Activated CD8-positive, alpha-beta T cell treated with anti-CD3 and anti-CD28 coated beads for 36 hours (primary cell): Measurements from ENCODE around the gene ANAPC4. TPM values are rescaled to one million over a fixed set of nuclear protein-coding genes. Genes with fewer than 3 reads are reported as not detected.

Experiments used
- ATAC-seq: fragments of 200-7000 bp; cut with Tn5 transposase; one replicate; pipeline ENCODE4 v1.10.0; 2021; ENCODE audit warnings: mild to moderate bottlenecking, moderate library complexity
- CTCF ChIA-PET: fragments of 350-600 bp; sonication (Branson Sonifier 250); formaldehyde crosslinking; loops from one replicate; lab custom pipeline; 2021; ENCODE audit warnings: antibody characterized with exemption; lab: Charles Lee
- POLR2A ChIA-PET: fragments of 350-600 bp; sonication (Branson Sonifier 250); formaldehyde crosslinking; loops from one replicate; lab custom pipeline; 2021; ENCODE audit warnings: antibody characterized with exemption; lab: Charles Lee
- DNase-seq: peaks from one replicate; pipeline ENCODE4 v3.0.0-alpha.2; 2020
- H3K27ac Mint-ChIP-seq: one replicate; pipeline ENCODE4 v1.8.0; 2021; ENCODE audit warnings: mild to moderate bottlenecking, mixed read lengths
- H3K27me3 Mint-ChIP-seq: one replicate; pipeline ENCODE4 v1.8.0; 2021; ENCODE audit warnings: mixed read lengths
- H3K36me3 Mint-ChIP-seq: one replicate; pipeline ENCODE4 v1.8.0; 2021; ENCODE audit warnings: low read depth, mixed read lengths
- H3K4me1 Mint-ChIP-seq: one replicate; pipeline ENCODE4 v1.8.0; 2021; ENCODE audit warnings: low read depth, mixed read lengths
- H3K4me3 Mint-ChIP-seq: one replicate; pipeline ENCODE4 v1.8.0; 2021; ENCODE audit warnings: mild to moderate bottlenecking, moderate library complexity, mixed read lengths
- H3K9me3 Mint-ChIP-seq: one replicate; pipeline ENCODE4 v1.8.0; 2021; ENCODE audit warnings: mixed read lengths
- CTCF ChIP-seq: fragments of 200-600 bp; IDR thresholded peaks from one replicate; pipeline ENCODE4 v1.8.0; 2022; ENCODE audit warnings: antibody characterized with exemption, mild to moderate bottlenecking
- intact Hi-C: fragments of 100-400 bp; cut with micrococcal nuclease; formaldehyde crosslinking; loops from one replicate; pipeline ENCODE4 v1.10.0; 2022
- total RNA-seq, 2 experiments: library from RNA; stranded (reverse); gene quantifications; one replicate each; pipeline ENCODE4 v1.2.3, GENCODE V29; 2021

ANAPC4 gene
- total RNA-seq, 2 experiments from 2014 or later: 29.2 to 31.4 TPM

GRCh38 chr4:25343671-25344070 is 33.4 kb upstream of the ANAPC4 start:
- Mint-ChIP-seq H3K4me1 (peaks cover 7% of the 10 kb centered on the region), H3K27me3 (no peaks in the 10 kb centered on the region), H3K9me3 (no peaks in the 10 kb centered on the region), H3K4me3 (no peak overlapping the region), H3K27ac (no peak overlapping the region), H3K36me3 (peaks cover 14% of the 10 kb centered on the region)
- intact Hi-C loops: no loop called here
- DNase-seq (no peak), ATAC-seq (no peak)
- TF ChIP-seq CTCF: no peak
- ChIA-PET CTCF (no interaction called here), POLR2A (no interaction called here)

- no peak overlapping the region for H3K4me3 Mint-ChIP-seq
- no peak overlapping the region for H3K27ac Mint-ChIP-seq
- intact Hi-C loops: no loop called here
- ATAC-seq (no peak), DNase-seq (no peak)
- peaks cover 14% of the 10 kb centered on the region for H3K36me3 Mint-ChIP-seq
- ChIA-PET POLR2A (no interaction called here), CTCF (no interaction called here)
- no peaks in the 10 kb centered on the region for H3K27me3 Mint-ChIP-seq
- no peaks in the 10 kb centered on the region for H3K9me3 Mint-ChIP-seq
- H3K4me1 Mint-ChIP-seq: peaks cover 7% of the 10 kb centered on the region
- no peak for TF ChIP-seq CTCF
Observed at GRCh38 chr4:25345744-25346143, 31.3 kb upstream of the ANAPC4 start.

- ChIA-PET CTCF (interaction anchor here (1.1 to 1.6 kb wide), 4 partner anchors 15 to 34 kb away, joined by 4 to 7 read pairs (median 6); partner anchors contain the start of gene ZCCHC4), POLR2A (no interaction called here)
- intact Hi-C loops: no loop called here
- peaks cover 7% of the 10 kb centered on the region for H3K4me1 Mint-ChIP-seq
- no peaks in the 10 kb centered on the region for H3K27me3 Mint-ChIP-seq
- no peak for TF ChIP-seq CTCF
- H3K36me3 Mint-ChIP-seq: peaks cover 9% of the 10 kb centered on the region
- H3K4me3 Mint-ChIP-seq: no peak overlapping the region
- ATAC-seq: peak; percentile 78
- DNase-seq: no peak
- H3K9me3 Mint-ChIP-seq: no peaks in the 10 kb centered on the region
- peak overlapping the region; percentile 9 for H3K27ac Mint-ChIP-seq
Observed at GRCh38 chr4:25346913-25347312, 30.1 kb upstream of the ANAPC4 start.

GRCh38 chr4:25347473-25347872 is 29.6 kb upstream of the ANAPC4 start:
- H3K4me3 Mint-ChIP-seq: no peak overlapping the region
- DNase-seq: no peak
- CTCF ChIA-PET: interaction anchor here (1.0 to 1.6 kb wide), 5 partner anchors 16 to 167 kb away, joined by 3 to 7 read pairs (median 6); partner anchors contain the start of gene ZCCHC4
- H3K27me3 Mint-ChIP-seq: no peaks in the 10 kb centered on the region
- H3K9me3 Mint-ChIP-seq: no peaks in the 10 kb centered on the region
- intact Hi-C loops: no loop called here
- H3K36me3 Mint-ChIP-seq: peaks cover 9% of the 10 kb centered on the region
- H3K4me1 Mint-ChIP-seq: peaks cover 7% of the 10 kb centered on the region
- no peak overlapping the region for H3K27ac Mint-ChIP-seq
- POLR2A ChIA-PET: no interaction called here
- TF ChIP-seq CTCF: no peak
- no peak for ATAC-seq

GRCh38 chr4:25347971-25348370 is 29.1 kb upstream of the ANAPC4 start:
- H3K9me3 Mint-ChIP-seq: no peaks in the 10 kb centered on the region
- no peak overlapping the region for H3K4me3 Mint-ChIP-seq
- ATAC-seq: no peak
- DNase-seq: no peak
- no peaks in the 10 kb centered on the region for H3K27me3 Mint-ChIP-seq
- H3K36me3 Mint-ChIP-seq: peaks cover 9% of the 10 kb centered on the region
- no peak for TF ChIP-seq CTCF
- CTCF ChIA-PET: interaction anchor here (0.9 to 1.6 kb wide), 4 partner anchors 16 to 168 kb away, joined by 3 to 7 read pairs (median 4); partner anchors contain the start of gene ZCCHC4
- peaks cover 7% of the 10 kb centered on the region for H3K4me1 Mint-ChIP-seq
- POLR2A ChIA-PET: interaction anchor here (0.6 kb wide), 1 partner anchor 21 kb away, joined by 3 read pairs; no protein-coding TSS in a partner anchor
- intact Hi-C loops: no loop called here
- H3K27ac Mint-ChIP-seq: no peak overlapping the region
